Femur (tissue), 1 donor: ENCODE data around the gene METTL23.
"Not testable (repeated sequence)": the region's sequence is repeated elsewhere in the genome, so short reads cannot be mapped to it uniquely, and the experiment has no call there.

Experiments
- DNase-seq: peaks from one replicate; pipeline ENCODE4 v3.0.0-alpha.2; 2017

METTL23 gene

GRCh38 chr17:76695059-76695831, 31.4 kb upstream of the METTL23 start:
- DNase-seq, result no peak

DNA sequence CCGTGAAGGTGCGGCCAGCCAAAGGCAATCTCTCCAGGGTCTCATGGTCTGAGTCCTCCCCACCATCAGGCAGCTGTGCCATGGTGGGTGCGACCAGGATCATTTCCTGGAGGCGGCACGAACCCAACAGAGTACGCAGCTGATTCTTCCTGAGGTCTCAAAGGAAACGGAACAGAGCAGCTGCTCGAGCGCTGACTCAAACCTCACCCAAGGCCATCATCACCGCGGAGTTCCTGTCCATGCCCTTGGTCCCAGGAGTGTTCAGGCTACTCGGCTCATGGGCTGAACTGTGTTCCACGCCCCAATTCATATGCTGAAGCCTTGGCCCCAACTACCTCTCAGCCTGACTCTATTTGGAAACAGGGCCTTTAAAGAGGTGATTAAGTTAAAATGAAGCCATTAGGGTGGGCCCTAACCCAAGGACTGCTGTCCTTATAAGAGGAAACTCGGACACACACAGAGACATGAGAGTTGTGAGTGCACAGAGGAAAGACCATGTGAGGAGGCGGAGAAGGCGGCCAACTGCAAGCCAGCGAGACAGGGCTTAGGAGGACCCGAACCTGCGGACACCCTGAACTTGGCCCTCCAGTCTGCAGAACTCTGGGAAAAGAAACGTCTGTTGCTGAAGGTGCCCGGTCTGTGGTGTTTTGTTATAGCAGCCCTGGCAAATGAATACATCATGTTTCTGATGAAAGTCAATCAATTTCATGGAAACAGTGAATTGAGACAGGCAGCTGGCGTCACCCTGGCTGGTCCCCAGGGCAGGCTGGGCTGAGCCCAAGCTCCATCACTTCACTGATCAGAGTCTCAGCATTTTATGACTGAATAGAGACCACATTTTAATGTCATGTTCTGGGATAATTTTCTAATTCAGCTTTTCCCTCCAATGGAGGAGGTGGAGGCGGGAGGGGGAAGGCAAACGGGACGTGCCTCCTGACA, 29.6 kb upstream of the METTL23 start:
- no peak for DNase-seq

DNA sequence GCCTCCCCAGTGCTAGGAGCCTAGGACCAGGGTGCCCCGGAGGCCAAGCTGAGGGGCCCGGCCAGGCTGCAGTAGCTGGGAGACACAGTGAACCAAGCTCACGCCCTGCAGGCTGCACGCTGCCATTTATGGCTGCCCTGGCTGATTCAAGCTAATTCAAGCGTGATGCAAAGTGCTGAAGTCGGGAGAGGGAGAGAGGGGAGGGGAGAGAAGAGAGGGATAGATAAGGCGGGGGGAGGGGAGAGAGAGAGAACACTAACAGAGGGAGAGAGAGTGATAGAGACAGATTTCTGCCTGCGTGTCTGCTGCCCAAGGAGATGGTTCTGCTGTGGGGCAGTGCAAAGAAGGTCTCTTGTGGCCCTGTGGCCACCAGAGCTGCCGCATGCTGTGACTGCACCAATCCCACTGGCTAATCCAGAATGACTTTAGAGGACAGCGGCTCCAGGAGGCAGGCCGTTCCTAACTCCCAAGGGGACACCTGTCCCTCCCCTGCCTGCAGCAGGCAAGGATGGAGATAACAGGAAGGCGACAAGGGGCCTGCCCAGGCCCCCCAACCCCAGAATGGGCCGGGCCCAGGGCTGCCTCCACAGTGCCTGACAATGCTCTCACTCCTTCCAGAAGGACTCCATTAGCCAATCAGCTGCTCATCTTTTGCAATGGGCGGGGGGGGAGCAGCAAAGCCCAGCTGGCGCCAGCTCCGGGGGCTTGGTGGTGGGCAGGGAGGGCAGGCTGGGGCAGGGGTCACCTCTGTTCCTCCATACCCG, 28.8 kb upstream of the METTL23 start:
- no peak for DNase-seq

GRCh38 chr17:76698466-76698977, 28.1 kb upstream of the METTL23 start:
- not testable (repeated sequence) for DNase-seq

DNA sequence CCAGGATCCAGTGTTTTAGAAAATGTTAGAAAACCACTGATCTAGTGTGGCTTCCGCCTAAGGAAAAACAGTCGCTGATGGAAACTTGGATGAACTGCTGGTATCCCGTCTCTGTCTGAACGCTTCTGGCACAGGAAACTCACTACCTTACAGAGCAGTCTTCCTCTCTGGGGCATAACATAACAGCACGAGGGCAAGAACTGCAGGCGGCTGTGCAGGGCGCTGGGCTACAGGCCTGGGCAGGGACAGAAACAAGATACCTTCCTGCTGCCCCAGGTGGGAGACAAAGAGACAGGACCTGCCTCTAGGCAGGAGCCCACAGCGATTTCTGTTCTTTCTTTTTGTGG, 26.4 kb upstream of the METTL23 start:
- DNase-seq, result peak; percentile 73

DNA sequence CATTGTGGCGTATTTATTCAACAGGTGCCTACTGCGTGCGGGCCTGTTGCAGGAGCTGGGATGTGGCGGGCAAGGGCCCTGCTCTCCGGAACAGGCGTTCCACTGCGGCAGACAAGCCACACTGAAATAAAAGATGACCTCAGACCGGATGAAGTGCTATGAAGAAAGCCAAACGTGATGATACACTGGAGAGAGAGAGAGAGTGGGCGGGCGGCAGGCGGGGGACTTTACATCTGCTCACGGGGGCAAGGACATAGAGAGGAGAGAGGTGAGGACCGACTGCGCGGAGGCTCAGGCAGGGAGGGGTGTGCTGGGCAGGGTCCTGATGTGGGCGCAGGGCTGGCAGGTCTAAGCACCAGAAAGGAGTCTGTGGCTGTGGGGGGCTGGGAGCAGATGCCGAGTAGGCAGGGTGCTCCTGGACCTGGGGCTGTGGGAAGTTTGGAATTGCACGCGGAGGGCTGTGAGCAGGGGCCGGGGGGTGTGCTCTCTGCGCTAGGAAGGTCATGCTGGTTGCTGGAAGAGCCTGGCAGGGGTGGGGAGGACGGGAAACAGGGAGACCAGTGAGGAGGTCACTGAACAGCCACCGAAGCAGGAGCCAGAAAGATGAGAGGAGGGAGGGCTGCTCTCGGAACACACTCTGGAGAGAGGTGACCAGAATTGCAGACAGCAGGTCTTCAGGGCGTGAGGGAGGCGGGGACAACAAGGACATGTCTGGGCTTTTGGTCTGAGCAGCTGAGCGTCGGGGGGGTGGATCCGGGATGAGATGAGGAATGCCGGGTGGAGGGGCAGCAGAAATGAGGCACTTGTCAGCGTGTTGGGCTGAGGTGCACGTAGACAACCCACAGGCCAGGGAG, 25.8 kb upstream of the METTL23 start:
- peak; percentile 85 for DNase-seq

DNA sequence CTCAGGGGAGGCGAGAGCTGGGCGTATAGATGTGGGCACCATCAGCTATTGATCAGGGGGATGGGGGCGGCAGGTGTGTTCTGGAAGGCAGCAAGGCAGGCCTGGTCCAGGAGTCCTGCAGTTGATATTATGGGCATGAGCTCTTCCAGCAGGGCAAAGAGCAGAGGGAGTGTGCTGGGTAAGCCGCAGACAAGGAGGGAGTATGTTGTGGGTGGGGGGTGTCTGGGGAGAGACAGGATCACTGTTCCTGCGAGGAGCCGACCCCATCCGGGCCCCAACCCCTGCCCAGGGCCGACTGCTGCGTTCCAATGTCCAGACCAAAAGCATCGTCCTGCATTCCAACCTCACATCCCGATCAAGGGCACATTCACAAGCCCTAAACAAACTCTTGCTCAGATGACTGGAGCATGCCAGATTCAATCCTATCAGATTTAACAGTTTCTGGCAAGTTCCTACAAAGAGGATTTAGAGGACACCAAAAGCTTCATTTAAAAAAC, 25.1 kb upstream of the METTL23 start:
- no peak for DNase-seq

GRCh38 chr17:76702076-76702475, 24.6 kb upstream of the METTL23 start:
- no peak for DNase-seq

DNA sequence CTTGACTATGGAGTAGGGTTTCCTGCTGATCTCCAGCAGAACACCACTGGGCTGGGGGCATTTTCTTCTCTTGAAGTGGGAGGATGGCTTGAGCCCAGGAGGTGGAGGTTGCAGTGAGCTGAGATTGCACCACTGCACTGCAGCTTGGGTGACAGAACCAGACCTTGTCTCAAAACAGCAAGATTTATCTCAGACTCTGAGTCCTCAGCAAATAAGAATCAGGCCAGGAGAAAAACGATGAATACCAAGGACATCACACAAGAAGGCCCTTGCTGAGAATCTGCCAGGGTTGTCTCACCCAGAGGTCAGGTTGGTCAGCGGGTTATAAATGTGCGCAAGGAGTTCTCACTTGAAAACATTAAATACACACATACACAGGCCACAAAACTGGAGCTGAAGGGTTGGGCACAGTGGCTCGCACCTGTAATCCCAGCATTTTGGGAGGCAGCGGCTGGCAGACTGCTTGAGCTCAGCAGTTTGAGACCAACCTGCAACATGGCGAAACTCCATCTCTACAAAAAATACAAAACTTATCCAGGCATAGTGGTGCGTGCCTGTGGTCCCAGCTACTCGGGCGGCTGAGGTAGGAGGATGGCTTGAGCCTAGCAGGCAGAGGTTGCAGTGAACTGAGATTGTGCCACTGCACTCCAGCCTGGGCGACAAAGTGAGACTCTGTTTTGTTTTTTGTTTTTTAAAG, 23.6 kb upstream of the METTL23 start:
- DNase-seq, result no peak

DNA sequence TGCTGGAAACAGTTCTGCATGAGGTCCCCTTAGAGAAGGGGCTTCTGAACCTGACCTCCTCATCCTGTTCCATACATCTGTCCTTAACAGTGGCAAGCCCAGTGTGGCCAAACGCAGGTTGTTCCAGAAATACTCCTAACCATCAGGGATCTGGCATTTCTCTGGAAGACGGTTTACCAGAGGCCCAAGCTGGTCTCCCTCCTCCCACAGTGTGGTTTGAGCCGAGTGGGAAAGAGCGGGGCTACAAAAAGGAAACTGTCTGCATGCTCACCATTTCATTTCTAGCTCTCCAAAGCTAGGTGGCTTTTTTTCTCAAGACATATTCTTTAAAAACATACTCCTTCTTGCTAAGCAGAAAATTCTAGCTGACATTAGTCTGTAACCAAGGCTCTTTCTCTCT, 21.8 kb upstream of the METTL23 start:
- peak; percentile 52 for DNase-seq

GRCh38 chr17:76706817-76707216, 19.8 kb upstream of the METTL23 start:
- DNase-seq, result no peak

DNA sequence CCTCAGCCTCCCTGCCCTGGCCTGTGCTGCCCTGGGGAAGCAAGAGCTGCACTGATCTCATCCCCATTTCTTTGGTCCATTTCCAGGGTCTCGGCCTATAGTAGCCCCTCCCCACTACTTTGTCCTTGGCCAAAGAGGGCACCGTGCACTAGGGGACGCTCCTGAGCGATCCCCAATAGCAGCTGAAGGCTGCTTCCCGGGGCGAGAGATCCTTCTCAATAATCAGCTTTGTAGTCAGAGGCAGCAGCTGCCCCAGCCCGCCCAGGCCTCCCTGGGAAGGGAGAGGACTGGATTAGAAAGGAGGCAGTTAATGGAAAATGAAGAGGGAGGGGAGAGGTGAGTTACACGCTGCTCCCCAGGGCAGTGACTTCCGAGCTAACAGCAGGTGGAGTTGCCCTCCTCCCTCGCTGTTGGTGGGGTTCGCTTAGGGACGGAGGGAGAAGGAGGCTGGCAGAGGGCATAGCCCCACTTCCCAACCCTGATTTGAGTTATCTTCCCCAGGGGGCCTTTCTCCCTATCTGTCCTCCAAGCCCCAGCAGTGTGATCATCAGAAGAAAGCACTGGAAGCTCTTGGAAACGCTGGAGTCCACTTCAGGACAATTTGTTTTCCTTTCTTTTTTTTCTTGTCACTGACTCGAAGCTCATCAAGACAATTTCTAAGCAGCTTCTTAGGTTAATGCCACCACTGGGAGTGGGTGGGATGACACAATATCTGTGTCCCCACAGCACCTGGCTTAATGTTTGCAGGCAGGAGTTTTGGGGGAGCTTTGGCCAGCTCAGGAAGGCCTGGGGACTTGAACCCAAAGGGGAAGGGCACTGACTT, 18.4 kb upstream of the METTL23 start:
- peak; percentile 68 for DNase-seq

- peak; percentile 80 for DNase-seq
Observed at GRCh38 chr17:76709077-76709950, 17.3 kb upstream of the METTL23 start.

DNA sequence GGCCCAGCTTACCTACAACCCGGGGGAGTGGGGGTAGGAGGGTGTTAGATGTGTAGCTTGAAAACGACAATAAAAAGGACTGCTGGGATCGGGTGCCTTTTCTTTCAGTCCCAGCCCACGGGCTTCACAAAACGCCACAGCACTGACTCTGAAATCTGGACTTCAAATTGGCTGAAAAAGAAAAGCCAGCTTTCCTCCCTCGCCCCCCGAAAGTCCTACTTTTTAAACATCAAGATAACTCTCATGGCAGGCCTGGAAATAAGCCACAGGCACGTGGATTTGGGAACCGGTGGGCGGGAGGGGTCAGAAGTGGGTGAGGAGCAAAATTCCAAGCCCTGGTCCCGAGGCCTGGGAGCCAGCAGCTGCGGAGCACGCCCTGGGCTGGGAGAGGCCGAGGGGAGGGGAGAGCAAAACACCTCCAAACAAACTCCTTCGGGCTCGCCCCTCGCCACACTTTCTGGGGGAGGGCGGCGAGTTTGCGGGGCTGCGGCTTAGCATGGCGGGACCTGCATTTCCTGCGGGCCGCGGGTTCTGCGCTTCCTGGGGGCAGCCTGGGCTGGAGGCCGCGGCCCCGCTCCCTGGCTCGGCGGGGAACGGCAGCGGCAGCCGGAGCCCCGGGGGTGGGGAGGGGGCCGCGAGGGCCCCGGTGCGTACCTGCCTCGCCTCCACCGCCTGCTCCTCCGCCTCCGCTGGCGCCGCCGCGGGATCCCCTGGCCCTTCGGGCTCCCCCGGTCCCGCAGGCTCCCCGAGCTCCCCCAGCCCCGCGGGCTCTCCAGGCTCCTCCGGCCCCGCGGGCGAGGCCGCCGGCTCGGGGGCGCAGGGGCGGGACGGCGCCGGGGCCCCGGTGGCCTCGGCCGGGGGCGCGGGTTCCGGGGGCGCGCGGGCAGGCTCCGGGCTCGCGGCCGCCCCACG, 16.4 kb upstream of the METTL23 start:
- peak; percentile 53 for DNase-seq

DNA sequence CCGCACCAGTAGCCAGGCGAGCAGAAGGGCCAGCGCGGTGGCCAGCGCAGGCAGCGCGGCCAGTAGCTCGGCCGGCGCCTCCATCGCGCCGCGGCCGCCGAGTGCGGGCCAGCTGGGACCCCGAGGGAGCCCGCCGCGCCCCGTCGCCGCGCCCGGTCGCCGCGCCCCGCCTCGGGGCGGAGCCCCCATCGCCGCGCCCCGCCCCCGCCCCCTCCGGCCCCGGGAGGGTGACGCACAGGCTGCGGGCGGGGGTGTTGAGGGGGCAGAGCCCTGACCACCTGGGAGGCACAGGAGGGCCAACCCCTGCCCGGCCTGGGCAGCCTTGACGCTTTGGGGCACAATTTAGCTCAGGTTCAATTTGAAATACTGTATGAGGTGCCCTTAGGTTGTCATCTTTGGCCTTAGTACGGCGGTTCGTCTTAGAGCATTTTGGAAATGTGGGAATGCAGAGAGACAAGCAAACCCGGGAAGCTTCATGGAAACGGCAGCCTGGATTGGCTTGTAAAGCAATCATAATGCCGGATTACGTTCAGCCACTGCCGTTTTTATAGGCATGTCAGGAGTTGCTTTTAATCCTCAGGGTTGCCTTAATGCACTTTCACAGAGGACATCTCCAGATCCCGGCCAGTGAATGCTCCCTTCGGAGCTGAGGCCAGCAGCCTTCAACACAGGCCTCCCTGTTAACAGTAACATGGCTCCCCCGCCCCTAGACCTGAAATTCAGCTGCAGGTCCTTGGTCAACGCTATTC, 15.6 kb upstream of the METTL23 start, which contains the start of gene MXRA7:
Gene MXRA7 (minus strand): TSS at position 103 of the 749 bp plus-strand sequence. CDS start 19 bp downstream, at position 84.
- DNase-seq, result peak; percentile 86

DNA sequence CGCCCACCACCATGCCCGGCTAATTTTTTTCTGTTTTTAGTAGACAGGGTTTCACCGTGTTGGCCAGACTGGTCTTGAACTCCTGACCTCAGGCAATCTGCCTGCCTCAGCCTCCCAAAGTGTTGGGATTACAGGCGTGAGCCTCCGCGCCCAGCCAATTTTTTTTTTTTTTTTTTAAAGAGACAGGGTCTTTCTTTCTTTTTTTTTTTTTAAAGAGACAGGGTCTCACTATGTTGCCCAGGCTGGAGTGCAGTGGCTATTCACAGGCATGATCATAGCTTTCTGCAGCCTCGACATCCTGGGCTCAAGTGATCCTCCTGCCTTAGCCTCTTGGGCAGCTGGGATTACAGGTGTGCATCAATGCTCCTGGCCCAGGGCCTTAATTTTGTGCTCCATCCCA, 14.3 kb upstream of the METTL23 start:
- not testable (repeated sequence) for DNase-seq

DNA sequence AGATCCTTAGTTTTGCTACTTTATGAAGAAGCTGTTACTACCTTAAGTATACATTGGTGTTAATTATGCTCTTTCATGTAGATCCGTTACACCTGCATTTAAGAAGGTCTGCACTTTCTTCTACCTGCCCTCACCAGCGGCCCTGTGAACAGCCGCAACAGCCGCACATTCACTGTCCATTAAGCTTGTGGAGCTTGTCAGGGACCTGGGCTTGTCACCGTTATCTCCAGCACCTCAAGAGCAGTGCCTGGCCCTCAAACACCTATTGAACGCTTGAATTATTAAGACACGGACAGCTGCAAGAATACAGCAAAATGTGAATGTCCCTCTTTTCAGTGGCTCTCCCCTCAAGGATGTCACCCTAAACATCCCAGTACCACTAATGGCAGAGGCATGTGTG, 12.9 kb upstream of the METTL23 start:
- DNase-seq, result no peak
